SK-N-SH treated with all-trans-retinoic acid at 6 μM for 48 hours (cell line): Measurements from ENCODE around the gene TRIM65.

Experiments used
- CREB5 ChIP-seq: fragments of 250-450 bp; sonication (Bioruptor Pico); IDR thresholded peaks from 2 replicates; pipeline ENCODE4 v1.5.1; 2020; ENCODE audit warnings: low read depth, mild to moderate bottlenecking, moderate library complexity
- ESRRG ChIP-seq: fragments of 250-450 bp; sonication (Bioruptor Pico); IDR thresholded peaks from 2 replicates; pipeline ENCODE4 v1.6.1; 2021; ENCODE audit warnings: mild to moderate bottlenecking
- PATZ1 ChIP-seq: fragments of 250-450 bp; sonication (Bioruptor Pico); IDR thresholded peaks from 2 replicates; pipeline ENCODE4 v1.8.0; 2020; ENCODE audit warnings: mild to moderate bottlenecking, moderate library complexity, borderline replicate concordance
- POU6F1 ChIP-seq: fragments of 250-450 bp; sonication (Bioruptor Pico); IDR thresholded peaks from 2 replicates; pipeline ENCODE4 v1.8.0; 2021; ENCODE audit warnings: low read depth, mild to moderate bottlenecking, moderate library complexity, borderline replicate concordance
- TSHZ2 ChIP-seq: fragments of 250-450 bp; sonication (Bioruptor Pico); IDR thresholded peaks from 2 replicates; pipeline ENCODE4 v1.5.0; 2020; ENCODE audit warnings: mild to moderate bottlenecking, moderate library complexity
- ZFP3 ChIP-seq: fragments of 250-450 bp; sonication (Bioruptor Pico); IDR thresholded peaks from 2 replicates; pipeline ENCODE4 v1.5.0; 2020; ENCODE audit warnings: mild to moderate bottlenecking, moderate library complexity
- ZNF565 ChIP-seq: fragments of 450-650 bp; formaldehyde crosslinking; conservative IDR thresholded peaks from 2 replicates; pipeline ENCODE4 v1.5.0; 2020; ENCODE audit warnings: low read depth, mild to moderate bottlenecking, moderate library complexity

GRCh38 chr17:75900691-75901533 lies 4.2 kb upstream of the TRIM65 start:
- TF ChIP-seq PATZ1 (CRISPR knock-in tag): no peak
- TF ChIP-seq POU6F1 (CRISPR knock-in tag): no peak
- TF ChIP-seq ZFP3 (CRISPR knock-in tag): no peak
- no peak for TF ChIP-seq ZNF565 (CRISPR knock-in tag)
- TF ChIP-seq CREB5 (CRISPR knock-in tag): no peak
- no peak for TF ChIP-seq TSHZ2 (CRISPR knock-in tag)
- TF ChIP-seq ESRRG (CRISPR knock-in tag): no peak
